ENCODE results near the gene FOXQ1.

DNA sequence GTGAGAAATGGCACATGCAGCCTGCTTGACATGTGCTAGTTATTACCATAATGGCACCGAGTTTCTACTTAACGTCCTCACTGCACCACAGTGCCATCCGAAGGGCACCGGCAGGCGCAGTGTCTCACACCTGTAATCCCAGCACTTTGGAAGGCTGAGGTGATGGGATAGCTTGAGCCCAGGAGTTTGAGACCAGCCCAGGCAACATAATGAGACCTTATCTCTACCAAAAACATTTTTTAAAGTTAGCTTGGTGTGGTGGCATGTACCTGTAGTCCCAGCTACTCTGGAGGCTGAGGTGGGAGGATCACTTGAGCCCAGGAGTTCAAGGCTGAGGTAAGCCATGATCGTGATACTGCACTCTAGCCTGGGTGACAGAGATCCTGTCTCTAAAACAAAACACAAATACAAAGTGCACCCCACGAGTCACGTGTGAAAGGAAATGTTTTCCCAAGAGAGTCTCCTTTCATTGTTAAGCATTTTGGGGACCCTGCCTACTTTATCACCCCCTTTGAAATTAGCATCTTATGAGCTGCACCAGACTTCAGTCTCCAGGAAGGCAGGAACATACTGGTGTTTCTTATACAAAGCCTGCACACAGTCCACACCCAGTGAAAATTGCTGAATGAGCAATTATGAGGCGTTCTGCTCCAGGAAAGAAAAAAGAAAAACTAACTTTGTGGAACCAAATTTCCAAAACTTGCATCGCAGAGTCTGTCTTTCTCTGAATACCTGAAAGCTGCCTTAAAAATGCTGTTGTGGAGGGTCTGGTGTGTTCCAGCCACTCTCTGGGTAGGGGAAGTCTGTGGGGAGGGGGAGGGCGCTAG lies 47.1 kb upstream of the FOXQ1 start:
- TF ChIP-seq CBX5 (IDR thresholded peaks at IDR 0.05; ENCODE audit: low read depth): no peak
- no peak for TF ChIP-seq BHLHE40 (IDR thresholded peaks at IDR 0.05; ENCODE audit: borderline replicate concordance in 1 of 2, low read depth in 2 of 2, low read length in 1 of 2)
- TF ChIP-seq, protein P1, sequence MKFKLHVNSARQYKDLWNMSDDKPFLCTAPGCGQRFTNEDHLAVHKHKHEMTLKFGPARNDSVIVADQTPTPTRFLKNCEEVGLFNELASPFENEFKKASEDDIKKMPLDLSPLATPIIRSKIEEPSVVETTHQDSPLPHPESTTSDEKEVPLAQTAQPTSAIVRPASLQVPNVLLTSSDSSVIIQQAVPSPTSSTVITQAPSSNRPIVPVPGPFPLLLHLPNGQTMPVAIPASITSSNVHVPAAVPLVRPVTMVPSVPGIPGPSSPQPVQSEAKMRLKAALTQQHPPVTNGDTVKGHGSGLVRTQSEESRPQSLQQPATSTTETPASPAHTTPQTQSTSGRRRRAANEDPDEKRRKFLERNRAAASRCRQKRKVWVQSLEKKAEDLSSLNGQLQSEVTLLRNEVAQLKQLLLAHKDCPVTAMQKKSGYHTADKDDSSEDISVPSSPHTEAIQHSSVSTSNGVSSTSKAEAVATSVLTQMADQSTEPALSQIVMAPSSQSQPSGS (IDR thresholded peaks at IDR 0.05; ENCODE audit: low read length): no peak
- TF ChIP-seq POLR2AphosphoS5 (IDR thresholded peaks at IDR 0.05; ENCODE audit: low read length): no peak
